ENCODE results near the gene ADARB2.

The ADARB2 gene

DNA sequence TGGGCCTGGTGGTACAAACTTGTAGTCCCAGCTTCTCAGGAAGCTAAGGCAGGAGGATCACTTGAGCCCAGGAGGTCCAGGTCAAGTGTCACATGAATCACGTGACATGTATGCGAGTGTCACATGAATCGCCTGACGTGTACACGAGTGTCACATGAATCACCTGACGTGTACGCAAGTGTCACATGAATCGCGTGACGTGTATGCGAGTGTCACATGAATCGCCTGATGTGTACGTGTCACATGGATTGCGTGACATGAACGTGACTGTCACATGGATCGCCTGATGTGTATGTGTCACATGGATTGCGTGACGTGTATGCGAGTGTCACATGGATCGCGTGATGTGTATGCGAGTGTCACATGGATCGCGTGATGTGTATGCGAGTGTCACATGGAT is 9.5 kb upstream of the ADARB2 start:
- no peak overlapping the region for H3K4me3 ChIP-seq (ENCODE audit: low read depth, low read length)
- TF ChIP-seq, protein P1, sequence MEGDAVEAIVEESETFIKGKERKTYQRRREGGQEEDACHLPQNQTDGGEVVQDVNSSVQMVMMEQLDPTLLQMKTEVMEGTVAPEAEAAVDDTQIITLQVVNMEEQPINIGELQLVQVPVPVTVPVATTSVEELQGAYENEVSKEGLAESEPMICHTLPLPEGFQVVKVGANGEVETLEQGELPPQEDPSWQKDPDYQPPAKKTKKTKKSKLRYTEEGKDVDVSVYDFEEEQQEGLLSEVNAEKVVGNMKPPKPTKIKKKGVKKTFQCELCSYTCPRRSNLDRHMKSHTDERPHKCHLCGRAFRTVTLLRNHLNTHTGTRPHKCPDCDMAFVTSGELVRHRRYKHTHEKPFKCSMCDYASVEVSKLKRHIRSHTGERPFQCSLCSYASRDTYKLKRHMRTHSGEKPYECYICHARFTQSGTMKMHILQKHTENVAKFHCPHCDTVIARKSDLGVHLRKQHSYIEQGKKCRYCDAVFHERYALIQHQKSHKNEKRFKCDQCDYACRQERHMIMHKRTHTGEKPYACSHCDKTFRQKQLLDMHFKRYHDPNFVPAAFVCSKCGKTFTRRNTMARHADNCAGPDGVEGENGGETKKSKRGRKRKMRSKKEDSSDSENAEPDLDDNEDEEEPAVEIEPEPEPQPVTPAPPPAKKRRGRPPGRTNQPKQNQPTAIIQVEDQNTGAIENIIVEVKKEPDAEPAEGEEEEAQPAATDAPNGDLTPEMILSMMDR (IDR thresholded peaks at IDR 0.05; ENCODE audit: low read depth, low read length, missing control alignments) = no peak
- no peak for DNase-seq (ENCODE audit: low read depth)

DNA sequence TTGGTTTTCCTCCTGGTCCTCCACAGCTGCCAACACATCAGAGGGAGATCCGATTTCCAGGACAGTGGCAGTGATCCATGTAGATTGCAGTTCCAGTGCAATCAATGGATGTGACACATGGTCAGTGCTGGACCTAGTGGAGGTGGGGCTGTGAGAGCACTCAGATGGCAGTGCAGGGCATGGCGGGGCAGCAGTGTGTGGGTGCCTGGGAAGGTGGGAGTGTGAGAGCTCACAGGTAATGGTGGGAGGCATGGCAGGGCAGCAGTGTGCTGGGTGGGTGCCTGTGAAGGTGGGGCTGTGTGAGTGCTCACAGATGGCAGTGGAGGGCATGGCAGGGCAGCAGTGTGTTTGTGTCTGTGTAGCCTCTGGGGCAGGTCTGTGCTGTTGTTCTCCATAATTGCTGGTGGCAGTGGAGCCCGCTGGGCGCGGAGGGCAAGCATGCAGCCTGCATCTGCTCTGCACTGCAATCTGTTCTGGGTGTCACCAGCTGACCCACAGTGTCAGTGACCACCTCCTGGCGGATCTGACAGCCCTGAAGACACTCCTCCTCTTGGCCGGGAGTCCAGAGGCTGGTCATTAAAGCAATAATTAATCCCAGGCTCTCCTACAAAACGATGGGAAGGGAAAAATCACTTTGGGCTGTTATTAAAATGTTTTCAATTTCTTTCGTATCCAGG is 8.6 kb upstream of the ADARB2 start:
- TF ChIP-seq, protein P1 (IDR thresholded peaks at IDR 0.05; ENCODE audit: low read depth, low read length, missing control alignments) = no peak
- no peak for DNase-seq (ENCODE audit: low read depth)
- H3K4me3 ChIP-seq (ENCODE audit: low read depth, low read length) = no peak overlapping the region

DNA sequence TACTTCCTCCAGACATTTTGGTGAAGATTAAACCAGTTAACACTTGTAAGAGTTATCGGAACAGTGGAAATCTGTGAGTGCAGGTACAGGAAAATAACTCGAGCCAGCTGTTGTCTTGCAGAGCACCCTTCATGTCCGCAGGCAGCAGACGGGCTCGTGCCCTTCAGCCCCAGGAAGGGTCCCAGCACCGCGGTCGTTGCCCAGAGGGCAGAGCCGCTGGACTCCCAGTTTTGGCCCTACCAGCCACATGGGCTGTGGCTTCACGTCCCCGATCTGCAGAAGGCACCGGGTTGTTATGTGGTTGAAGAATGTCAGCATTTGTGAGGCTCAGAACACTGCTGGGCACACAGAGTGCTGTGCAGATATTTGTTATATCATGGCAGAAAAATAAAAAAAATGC is 7.2 kb upstream of the ADARB2 start:
- H3K4me3 ChIP-seq (ENCODE audit: low read depth, low read length) = no peak overlapping the region
- no peak for DNase-seq (ENCODE audit: low read depth)
- TF ChIP-seq, protein P1 (IDR thresholded peaks at IDR 0.05; ENCODE audit: low read depth, low read length, missing control alignments) = no peak

DNA sequence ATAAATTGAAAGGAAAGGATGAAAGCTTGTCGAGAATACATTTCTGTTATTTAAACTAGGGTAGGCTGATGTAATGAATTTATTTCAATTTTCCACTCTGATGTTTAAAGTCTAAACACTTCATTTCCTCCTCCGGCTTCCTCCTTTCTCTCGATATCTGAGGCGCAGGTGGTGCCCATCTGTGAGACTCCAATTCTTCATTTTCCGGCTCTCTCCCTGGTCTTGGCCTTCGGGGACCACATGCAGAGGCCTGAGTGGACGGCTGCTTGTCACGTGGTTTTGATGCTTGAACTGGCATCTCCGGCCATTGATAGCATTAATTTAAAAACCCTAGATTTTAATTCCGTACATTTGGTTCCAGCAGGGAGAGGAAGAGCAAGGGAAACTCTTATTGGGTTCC is 5.8 kb upstream of the ADARB2 start:
- H3K4me3 ChIP-seq (ENCODE audit: low read depth, low read length) = no peak overlapping the region
- TF ChIP-seq, protein P1 (IDR thresholded peaks at IDR 0.05; ENCODE audit: low read depth, low read length, missing control alignments) = no peak
- DNase-seq (ENCODE audit: low read depth) = no peak

DNA sequence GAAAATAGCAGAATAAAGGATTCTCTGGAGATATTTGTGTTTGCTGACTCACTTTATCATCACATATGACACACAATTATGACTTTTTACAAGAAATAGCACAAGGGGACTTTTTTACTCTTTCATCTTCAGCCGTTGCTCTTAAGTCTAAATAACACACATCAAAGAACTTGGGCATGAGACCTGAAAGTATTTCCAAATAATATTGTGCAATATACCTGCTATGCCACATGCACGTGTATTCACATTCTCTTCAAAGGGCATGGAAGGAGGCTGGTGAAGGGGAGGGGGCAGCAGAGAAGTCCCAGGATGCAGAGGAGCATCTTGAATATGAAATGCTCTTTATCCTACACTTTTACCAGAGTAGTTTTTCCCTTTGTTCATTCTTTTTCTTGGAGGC is 4.1 kb upstream of the ADARB2 start:
- TF ChIP-seq, protein P1 (IDR thresholded peaks at IDR 0.05; ENCODE audit: low read depth, low read length, missing control alignments) = no peak
- H3K4me3 ChIP-seq (ENCODE audit: low read depth, low read length) = no peak overlapping the region
- no peak for DNase-seq (ENCODE audit: low read depth)

DNA sequence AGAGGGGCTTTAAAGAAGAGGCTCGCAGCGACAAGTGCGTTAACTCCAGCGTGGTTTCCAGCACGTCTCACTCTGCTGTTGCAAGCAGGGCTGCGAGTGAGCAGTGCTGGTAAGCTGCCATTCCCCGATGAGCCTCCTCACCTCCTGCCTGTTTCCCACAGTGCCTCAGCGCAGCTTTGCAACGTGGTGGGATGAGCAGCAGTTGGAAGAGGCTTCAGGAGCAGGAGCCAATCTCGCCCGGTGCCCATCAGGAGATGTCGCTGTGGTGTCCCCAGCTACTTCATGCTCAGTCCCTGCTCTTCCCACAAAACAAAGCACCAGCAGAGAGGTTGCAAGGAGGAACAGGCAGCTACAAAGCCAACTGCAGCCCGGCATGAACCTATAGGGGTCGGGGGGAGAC is 2.4 kb upstream of the ADARB2 start:
- TF ChIP-seq, protein P1 (IDR thresholded peaks at IDR 0.05; ENCODE audit: low read depth, low read length, missing control alignments) = no peak
- no peak overlapping the region for H3K4me3 ChIP-seq (ENCODE audit: low read depth, low read length)
- DNase-seq (ENCODE audit: low read depth) = no peak

DNA sequence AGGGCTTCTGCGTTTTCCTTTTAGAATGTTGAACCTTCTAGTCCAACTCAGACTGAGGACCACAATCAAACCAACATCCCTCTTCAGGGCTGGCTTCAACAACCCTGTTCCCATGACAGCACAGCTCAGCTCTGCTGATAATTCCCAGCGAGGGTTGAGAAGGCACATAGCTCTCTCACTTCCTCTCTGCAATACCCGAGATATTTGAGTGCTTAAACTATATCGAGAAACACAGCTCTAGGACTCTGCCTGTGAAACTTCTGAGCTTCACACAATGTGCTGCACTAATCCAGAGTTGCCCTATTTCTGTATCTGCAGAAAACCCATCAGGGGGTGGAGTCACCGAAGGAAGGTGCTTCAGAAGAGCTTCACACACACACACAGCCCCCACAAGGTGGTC is 1.6 kb upstream of the ADARB2 start:
- peak; percentile 52 for DNase-seq (ENCODE audit: low read depth)
- H3K4me3 ChIP-seq (ENCODE audit: low read depth, low read length) = peak overlapping the region; percentile 27; the same call in 1 of the 2 replicates
- TF ChIP-seq, protein P1 (IDR thresholded peaks at IDR 0.05; ENCODE audit: low read depth, low read length, missing control alignments) = no peak

All from GM12864 (cell line).